Measurements from ENCODE around the gene NUTM2F. TPM values are rescaled to one million over a fixed set of nuclear protein-coding genes. Genes with fewer than 3 reads are reported as not detected.
"Not testable (repeated sequence)": the region's sequence is repeated elsewhere in the genome, so short reads cannot be mapped to it uniquely, and the experiment has no call there.

The NUTM2F gene
- 0.10 TPM for polyA plus RNA-seq (2013, experiment 1 of 2)
- 0.08 TPM for polyA plus RNA-seq (2013, experiment 2 of 2)

- H3K4ac ChIP-seq (ENCODE audit: low read length); H2BK12ac ChIP-seq (ENCODE audit: low read length); H3K4me2 ChIP-seq (ENCODE audit: insufficient read depth, low read length, poor library complexity, severe bottlenecking); H3K27ac ChIP-seq (replicated peaks; ENCODE audit: low read length); H2BK5ac ChIP-seq (ENCODE audit: low read length); H2AFZ ChIP-seq (ENCODE audit: low read length); H3K4me3 ChIP-seq (ENCODE audit: low read length in 2 of 2); H3K14ac ChIP-seq (ENCODE audit: low read length); H3K9me3 ChIP-seq (replicated peaks in 1 of 2; ENCODE audit: control insufficient read depth in 2 of 2, insufficient read depth in 1 of 2, low read depth in 1 of 2, low read length in 2 of 2); H3K9ac ChIP-seq (ENCODE audit: low read depth, low read length, poor library complexity); DNase-seq (ENCODE audit: low spot score); H2AK5ac ChIP-seq (ENCODE audit: low read depth, low read length); H2BK120ac ChIP-seq (ENCODE audit: low read depth, low read length); H2BK15ac ChIP-seq (ENCODE audit: low read length); H3K27me3 ChIP-seq (ENCODE audit: control insufficient read depth in 3 of 3, insufficient read depth in 3 of 3, low read depth in 1 of 3, low read length in 3 of 3); H3K36me3 ChIP-seq (replicated peaks in 1 of 2; ENCODE audit: control insufficient read depth in 2 of 2, insufficient read depth in 2 of 2, low read length in 2 of 2); H4K91ac ChIP-seq (ENCODE audit: low read depth, low read length, poor library complexity); H3K18ac ChIP-seq (ENCODE audit: low read length); H3K23ac ChIP-seq (ENCODE audit: low read depth, low read length, poor library complexity); H4K8ac ChIP-seq (ENCODE audit: low read depth, low read length); H3K79me1 ChIP-seq (ENCODE audit: low read depth, low read length); H3K4me1 ChIP-seq (ENCODE audit: control insufficient read depth in 2 of 2, insufficient read depth in 1 of 2, low read depth in 1 of 2, low read length in 2 of 2): not testable (repeated sequence)
- no CpG with 5 or more reads among the region's 5 CpGs for WGBS, 2 donors (ENCODE audit: extremely low coverage in 2 of 2, insufficient read length in 2 of 2, insufficient replicate concordance in 1 of 2)
These were observed at the start of gene NUTM2F for GRCh38 chr9:94328544-94328943. TSS of gene NUTM2F (minus strand) at chr9:94328644. CDS start at chr9:94328623, 21 bp downstream.

GRCh38 chr9:94375197-94375596 is 46.8 kb upstream of the NUTM2F start:
- not testable (repeated sequence) for H4K8ac ChIP-seq (ENCODE audit: low read depth, low read length); H2BK12ac ChIP-seq (ENCODE audit: low read length); H3K14ac ChIP-seq (ENCODE audit: low read length); H3K27ac ChIP-seq (replicated peaks; ENCODE audit: low read length); H2AK5ac ChIP-seq (ENCODE audit: low read depth, low read length); H3K79me1 ChIP-seq (ENCODE audit: low read depth, low read length); H3K27me3 ChIP-seq (ENCODE audit: control insufficient read depth in 3 of 3, insufficient read depth in 3 of 3, low read depth in 1 of 3, low read length in 3 of 3); H3K9me3 ChIP-seq (replicated peaks in 1 of 2; ENCODE audit: control insufficient read depth in 2 of 2, insufficient read depth in 1 of 2, low read depth in 1 of 2, low read length in 2 of 2); H3K23ac ChIP-seq (ENCODE audit: low read depth, low read length, poor library complexity); H2BK120ac ChIP-seq (ENCODE audit: low read depth, low read length); H3K36me3 ChIP-seq (replicated peaks in 1 of 2; ENCODE audit: control insufficient read depth in 2 of 2, insufficient read depth in 2 of 2, low read length in 2 of 2); H3K9ac ChIP-seq (ENCODE audit: low read depth, low read length, poor library complexity); H3K18ac ChIP-seq (ENCODE audit: low read length); H3K4ac ChIP-seq (ENCODE audit: low read length); DNase-seq (ENCODE audit: low spot score); H2BK5ac ChIP-seq (ENCODE audit: low read length); H3K4me1 ChIP-seq (ENCODE audit: control insufficient read depth in 2 of 2, insufficient read depth in 1 of 2, low read depth in 1 of 2, low read length in 2 of 2); H2BK15ac ChIP-seq (ENCODE audit: low read length); H4K91ac ChIP-seq (ENCODE audit: low read depth, low read length, poor library complexity)
- no CpG with 5 or more reads among the region's 19 CpGs for WGBS, 2 donors (ENCODE audit: extremely low coverage in 2 of 2, insufficient read length in 2 of 2, insufficient replicate concordance in 1 of 2)
- peak overlapping the region; percentile 56 to 85 for H3K4me3 ChIP-seq (ENCODE audit: low read length in 2 of 2)
- peak overlapping the region; percentile 49 for H3K4me2 ChIP-seq (ENCODE audit: insufficient read depth, low read length, poor library complexity, severe bottlenecking)
- peak overlapping the region; percentile 53 for H2AFZ ChIP-seq (ENCODE audit: low read length)

- H3K27me3 ChIP-seq (ENCODE audit: control insufficient read depth in 3 of 3, insufficient read depth in 3 of 3, low read depth in 1 of 3, low read length in 3 of 3); H4K8ac ChIP-seq (ENCODE audit: low read depth, low read length); H3K23ac ChIP-seq (ENCODE audit: low read depth, low read length, poor library complexity); H3K18ac ChIP-seq (ENCODE audit: low read length); H2BK5ac ChIP-seq (ENCODE audit: low read length); H4K91ac ChIP-seq (ENCODE audit: low read depth, low read length, poor library complexity); H3K9me3 ChIP-seq (replicated peaks in 1 of 2; ENCODE audit: control insufficient read depth in 2 of 2, insufficient read depth in 1 of 2, low read depth in 1 of 2, low read length in 2 of 2); H3K4me2 ChIP-seq (ENCODE audit: insufficient read depth, low read length, poor library complexity, severe bottlenecking); H2AK5ac ChIP-seq (ENCODE audit: low read depth, low read length); H2BK12ac ChIP-seq (ENCODE audit: low read length); H3K79me1 ChIP-seq (ENCODE audit: low read depth, low read length); H3K9ac ChIP-seq (ENCODE audit: low read depth, low read length, poor library complexity); H3K14ac ChIP-seq (ENCODE audit: low read length); H3K27ac ChIP-seq (replicated peaks; ENCODE audit: low read length); H2BK15ac ChIP-seq (ENCODE audit: low read length); H3K4ac ChIP-seq (ENCODE audit: low read length); H2BK120ac ChIP-seq (ENCODE audit: low read depth, low read length); H3K36me3 ChIP-seq (replicated peaks in 1 of 2; ENCODE audit: control insufficient read depth in 2 of 2, insufficient read depth in 2 of 2, low read length in 2 of 2); H3K4me1 ChIP-seq (ENCODE audit: control insufficient read depth in 2 of 2, insufficient read depth in 1 of 2, low read depth in 1 of 2, low read length in 2 of 2): not testable (repeated sequence)
- peak; percentile 85 for DNase-seq (ENCODE audit: low spot score)
- Histone ChIP-seq H3K4me3 (ENCODE audit: low read length in 2 of 2) (peak overlapping the region; percentile 56 to 85), H2AFZ (ENCODE audit: low read length) (peak overlapping the region; percentile 79)
- WGBS, 2 donors (ENCODE audit: extremely low coverage in 2 of 2, insufficient read length in 2 of 2, insufficient replicate concordance in 1 of 2), result no CpG with 5 or more reads among the region's 106 CpGs
These were observed 46.0 kb upstream of the NUTM2F start for GRCh38 chr9:94374176-94375056.

GRCh38 chr9:94373779-94374175 is 45.3 kb upstream of the NUTM2F start:
- H3K27ac ChIP-seq (replicated peaks; ENCODE audit: low read length); H3K4ac ChIP-seq (ENCODE audit: low read length); H3K4me2 ChIP-seq (ENCODE audit: insufficient read depth, low read length, poor library complexity, severe bottlenecking); DNase-seq (ENCODE audit: low spot score); H4K8ac ChIP-seq (ENCODE audit: low read depth, low read length); H2BK5ac ChIP-seq (ENCODE audit: low read length); H3K23ac ChIP-seq (ENCODE audit: low read depth, low read length, poor library complexity); H3K4me1 ChIP-seq (ENCODE audit: control insufficient read depth in 2 of 2, insufficient read depth in 1 of 2, low read depth in 1 of 2, low read length in 2 of 2); H3K18ac ChIP-seq (ENCODE audit: low read length); H2BK15ac ChIP-seq (ENCODE audit: low read length); H3K27me3 ChIP-seq (ENCODE audit: control insufficient read depth in 3 of 3, insufficient read depth in 3 of 3, low read depth in 1 of 3, low read length in 3 of 3); H3K36me3 ChIP-seq (replicated peaks in 1 of 2; ENCODE audit: control insufficient read depth in 2 of 2, insufficient read depth in 2 of 2, low read length in 2 of 2); H2BK120ac ChIP-seq (ENCODE audit: low read depth, low read length); H3K79me1 ChIP-seq (ENCODE audit: low read depth, low read length); H2AK5ac ChIP-seq (ENCODE audit: low read depth, low read length); H2BK12ac ChIP-seq (ENCODE audit: low read length); H3K9ac ChIP-seq (ENCODE audit: low read depth, low read length, poor library complexity); H4K91ac ChIP-seq (ENCODE audit: low read depth, low read length, poor library complexity); H3K9me3 ChIP-seq (replicated peaks in 1 of 2; ENCODE audit: control insufficient read depth in 2 of 2, insufficient read depth in 1 of 2, low read depth in 1 of 2, low read length in 2 of 2); H3K14ac ChIP-seq (ENCODE audit: low read length): not testable (repeated sequence)
- no CpG with 5 or more reads among the region's 11 CpGs for WGBS, 2 donors (ENCODE audit: extremely low coverage in 2 of 2, insufficient read length in 2 of 2, insufficient replicate concordance in 1 of 2)
- peak overlapping the region; percentile 79 for H2AFZ ChIP-seq (ENCODE audit: low read length)
- H3K4me3 ChIP-seq (ENCODE audit: low read length in 2 of 2), result peak overlapping the region in 1 of 2 donors; percentile 50

Measured in neuronal stem cell (in vitro differentiated cells).